Spleen (tissue), 7 donors: Measurements from ENCODE around the gene NEBL.

Experiments
- POLR2AphosphoS5 ChIP-seq, 3 donors: sonication (generic); formaldehyde crosslinking; IDR thresholded peaks; one replicate each; pipeline ENCODE4 v1.5.1; 2017; ENCODE audit warnings: antibody characterized with exemption in 3 of 3
- TF ChIP-seq, protein P1 (sequence below), 11 experiments: fragments of 200-600 bp in 7 of 11; fragments of 450-650 bp in 4 of 11; sonication (generic) in 4 of 11; IDR thresholded peaks in 8 of 11; conservative IDR thresholded peaks in 3 of 11; 1 replicate in 7 of 11; 2 replicates in 4 of 11; pipeline versions ENCODE4 v1.4.0 to v1.8.0; 2016 to 2021; ENCODE audit warnings: antibody characterized with exemption in 11 of 11, inconsistent platforms in 4 of 11, mild to moderate bottlenecking in 1 of 11
- donor health status: DM: no; HTN: no; CAD: no; lungs with moderate emphysema.
- donor health status: DM: no; HTN: no; CAD: no.
- donor health status: DM: no; HTN: no; CAD: no.

DNA sequence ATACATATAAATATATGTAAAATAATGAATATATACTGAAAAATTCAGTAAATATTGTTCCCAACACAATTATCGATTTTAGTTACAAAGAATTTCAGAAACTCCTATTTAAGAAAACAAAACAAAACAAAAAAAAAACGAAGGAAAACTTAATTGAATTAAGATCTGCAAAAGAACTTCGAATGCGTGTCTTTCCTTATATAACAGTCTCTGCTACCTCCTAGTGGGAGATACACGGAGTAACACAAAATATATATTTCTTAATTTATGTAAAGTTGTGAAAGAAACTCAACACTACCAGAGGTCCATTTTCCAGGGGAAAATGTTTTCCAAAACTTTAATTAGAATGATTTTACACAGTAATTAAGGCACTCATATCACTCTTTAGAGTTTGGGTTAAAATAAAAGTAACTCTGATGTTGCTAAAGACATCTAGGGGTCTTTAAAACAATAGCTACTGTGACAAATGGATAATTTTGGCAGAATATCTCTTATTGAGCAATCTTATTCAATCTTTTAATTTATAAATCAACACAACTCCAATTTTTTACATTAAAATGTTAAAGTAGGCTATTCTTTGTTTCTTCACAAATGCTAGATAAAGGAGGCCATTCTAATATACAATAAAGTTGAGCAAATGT lies 41.6 kb downstream of the NEBL start:
- no peak for TF ChIP-seq POLR2AphosphoS5 (IDR thresholded peaks at IDR 0.05)
- TF ChIP-seq, protein P1, sequence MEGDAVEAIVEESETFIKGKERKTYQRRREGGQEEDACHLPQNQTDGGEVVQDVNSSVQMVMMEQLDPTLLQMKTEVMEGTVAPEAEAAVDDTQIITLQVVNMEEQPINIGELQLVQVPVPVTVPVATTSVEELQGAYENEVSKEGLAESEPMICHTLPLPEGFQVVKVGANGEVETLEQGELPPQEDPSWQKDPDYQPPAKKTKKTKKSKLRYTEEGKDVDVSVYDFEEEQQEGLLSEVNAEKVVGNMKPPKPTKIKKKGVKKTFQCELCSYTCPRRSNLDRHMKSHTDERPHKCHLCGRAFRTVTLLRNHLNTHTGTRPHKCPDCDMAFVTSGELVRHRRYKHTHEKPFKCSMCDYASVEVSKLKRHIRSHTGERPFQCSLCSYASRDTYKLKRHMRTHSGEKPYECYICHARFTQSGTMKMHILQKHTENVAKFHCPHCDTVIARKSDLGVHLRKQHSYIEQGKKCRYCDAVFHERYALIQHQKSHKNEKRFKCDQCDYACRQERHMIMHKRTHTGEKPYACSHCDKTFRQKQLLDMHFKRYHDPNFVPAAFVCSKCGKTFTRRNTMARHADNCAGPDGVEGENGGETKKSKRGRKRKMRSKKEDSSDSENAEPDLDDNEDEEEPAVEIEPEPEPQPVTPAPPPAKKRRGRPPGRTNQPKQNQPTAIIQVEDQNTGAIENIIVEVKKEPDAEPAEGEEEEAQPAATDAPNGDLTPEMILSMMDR (IDR thresholded peaks at IDR 0.05 in 8 of 11, conservative IDR thresholded peaks at IDR 0.05 in 3 of 11) = peak in 2 of 11 experiments; percentile 26 to 34
